ENCODE results near the gene DNAH10.

The DNAH10 gene

GRCh38 chr12:123761841-123762714 is at the start of gene DNAH10:
TSS of gene DNAH10 (plus strand) at chr12:123762301. CDS start at chr12:123762337, 36 bp downstream.
- DNase-seq (ENCODE audit: low read depth, low spot score): peak; percentile 4

GRCh38 chr12:123712780-123713319 is 49.3 kb upstream of the DNAH10 start:
- no peak for DNase-seq (ENCODE audit: low read depth, low spot score)

GRCh38 chr12:123713398-123713797 is 48.7 kb upstream of the DNAH10 start:
- no peak for DNase-seq (ENCODE audit: low read depth, low spot score)

GRCh38 chr12:123713823-123714585 is 48.1 kb upstream of the DNAH10 start:
- no peak for DNase-seq (ENCODE audit: low read depth, low spot score)

GRCh38 chr12:123715195-123715594 is 46.9 kb upstream of the DNAH10 start:
- DNase-seq (ENCODE audit: low read depth, low spot score): no peak

GRCh38 chr12:123717350-123717749 is 44.8 kb upstream of the DNAH10 start:
- no peak for DNase-seq (ENCODE audit: low read depth, low spot score)

- no peak for DNase-seq (ENCODE audit: low read depth, low spot score)
These were observed 41.8 kb upstream of the DNAH10 start for GRCh38 chr12:123720141-123720814.

GRCh38 chr12:123721245-123721644 is 40.9 kb upstream of the DNAH10 start:
- DNase-seq (ENCODE audit: low read depth, low spot score): no peak

GRCh38 chr12:123723011-123723410 is 39.1 kb upstream of the DNAH10 start:
- DNase-seq (ENCODE audit: low read depth, low spot score): no peak

- no peak for DNase-seq (ENCODE audit: low read depth, low spot score)
These were observed 38.3 kb upstream of the DNAH10 start for GRCh38 chr12:123723765-123724164.

GRCh38 chr12:123726244-123726643 is 35.9 kb upstream of the DNAH10 start:
- DNase-seq (ENCODE audit: low read depth, low spot score): no peak

- no peak for DNase-seq (ENCODE audit: low read depth, low spot score)
These were observed 35.1 kb upstream of the DNAH10 start for GRCh38 chr12:123726962-123727361.

- DNase-seq (ENCODE audit: low read depth, low spot score): no peak
These were observed 34.2 kb upstream of the DNAH10 start for GRCh38 chr12:123727878-123728277.

- no peak for DNase-seq (ENCODE audit: low read depth, low spot score)
These were observed 30.5 kb upstream of the DNAH10 start for GRCh38 chr12:123731596-123731995.

GRCh38 chr12:123732251-123732650 is 29.9 kb upstream of the DNAH10 start:
- DNase-seq (ENCODE audit: low read depth, low spot score): no peak

GRCh38 chr12:123733229-123733628 is 28.9 kb upstream of the DNAH10 start:
- DNase-seq (ENCODE audit: low read depth, low spot score): no peak

GRCh38 chr12:123734268-123734667 is 27.8 kb upstream of the DNAH10 start:
- no peak for DNase-seq (ENCODE audit: low read depth, low spot score)

GRCh38 chr12:123741937-123742572 is 20.0 kb upstream of the DNAH10 start:
- DNase-seq (ENCODE audit: low read depth, low spot score): no peak

- DNase-seq (ENCODE audit: low read depth, low spot score): no peak
These were observed 19.1 kb upstream of the DNAH10 start for GRCh38 chr12:123743002-123743401.

GRCh38 chr12:123744836-123745235 is 17.3 kb upstream of the DNAH10 start:
- DNase-seq (ENCODE audit: low read depth, low spot score): no peak

- no peak for DNase-seq (ENCODE audit: low read depth, low spot score)
These were observed 14.8 kb upstream of the DNAH10 start for GRCh38 chr12:123747309-123747708.

Measured in activated naive CD8-positive, alpha-beta T cell treated with anti-CD3 and anti-CD28 coated beads, Interleukin-2, amount 50 U/mL, for 16 hours (primary cell).